ENCODE results near the gene C1orf159.

C1orf159 gene

DNA sequence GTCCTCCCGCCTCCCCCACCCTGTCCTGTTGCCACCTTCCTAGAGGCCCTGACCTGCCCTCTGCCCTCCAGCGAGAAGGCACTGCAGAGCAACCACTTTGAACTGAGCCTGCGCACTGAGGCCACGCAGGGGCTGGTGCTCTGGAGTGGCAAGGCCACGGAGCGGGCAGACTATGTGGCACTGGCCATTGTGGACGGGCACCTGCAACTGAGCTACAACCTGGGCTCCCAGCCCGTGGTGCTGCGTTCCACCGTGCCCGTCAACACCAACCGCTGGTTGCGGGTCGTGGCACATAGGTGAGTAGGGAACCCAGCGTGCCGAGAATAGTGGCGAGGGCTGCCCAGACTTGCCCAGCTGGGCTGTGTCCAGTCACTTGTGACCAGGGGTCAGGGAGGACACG is 62.2 kb downstream of the C1orf159 start:
- DNase-seq (ENCODE audit: low spot score): no peak

GRCh38 chr1:1053022-1053421 is 62.9 kb downstream of the C1orf159 start:
- DNase-seq (ENCODE audit: low spot score): no peak

GRCh38 chr1:1052003-1052840 is 63.7 kb downstream of the C1orf159 start:
- no peak for DNase-seq (ENCODE audit: low spot score)

DNA sequence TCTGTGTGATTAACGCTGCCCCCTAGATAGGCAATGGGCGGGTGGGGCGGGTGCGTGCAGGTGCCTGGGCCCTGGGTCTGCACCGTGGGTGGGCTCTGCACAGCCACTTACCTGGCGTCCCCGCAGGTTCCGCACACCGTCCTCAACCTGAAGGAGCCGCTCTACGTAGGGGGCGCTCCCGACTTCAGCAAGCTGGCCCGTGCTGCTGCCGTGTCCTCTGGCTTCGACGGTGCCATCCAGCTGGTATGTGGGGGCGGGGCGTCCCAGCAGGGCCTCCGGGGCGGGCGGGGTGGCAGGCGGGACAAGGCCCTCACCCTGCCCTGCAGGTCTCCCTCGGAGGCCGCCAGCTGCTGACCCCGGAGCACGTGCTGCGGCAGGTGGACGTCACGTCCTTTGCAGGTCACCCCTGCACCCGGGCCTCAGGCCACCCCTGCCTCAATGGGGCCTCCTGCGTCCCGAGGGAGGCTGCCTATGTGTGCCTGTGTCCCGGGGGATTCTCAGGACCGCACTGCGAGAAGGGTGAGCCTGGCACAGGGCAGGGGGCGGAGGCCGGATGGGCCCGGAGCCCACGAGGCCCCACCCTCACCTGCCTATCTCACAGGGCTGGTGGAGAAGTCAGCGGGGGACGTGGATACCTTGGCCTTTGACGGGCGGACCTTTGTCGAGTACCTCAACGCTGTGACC is 64.6 kb downstream of the C1orf159 start:
- no peak for DNase-seq (ENCODE audit: low spot score)

DNA sequence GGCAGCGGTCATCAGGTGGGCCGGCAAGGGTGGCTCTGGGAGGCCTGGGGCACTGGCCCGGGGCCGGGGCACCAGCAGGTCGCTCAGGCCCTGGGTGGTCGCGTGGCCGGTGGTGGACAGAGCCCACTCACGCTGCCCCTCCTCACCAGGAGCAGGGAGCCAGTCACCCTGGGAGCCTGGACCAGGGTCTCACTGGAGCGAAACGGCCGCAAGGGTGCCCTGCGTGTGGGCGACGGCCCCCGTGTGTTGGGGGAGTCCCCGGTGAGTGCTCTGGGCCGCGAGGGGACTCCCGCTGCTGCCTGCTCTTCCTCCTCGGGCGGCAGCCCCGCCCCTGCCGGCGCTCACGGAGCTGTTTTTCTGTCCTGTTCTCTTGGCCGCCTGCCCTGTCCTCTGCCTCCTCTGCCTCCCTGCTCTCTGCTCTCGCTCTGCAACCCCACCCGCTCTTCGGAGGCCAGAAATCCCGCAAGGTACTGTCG is 65.3 kb downstream of the C1orf159 start:
- no peak for DNase-seq (ENCODE audit: low spot score)

- no peak for DNase-seq (ENCODE audit: low spot score)
These were observed 66.3 kb downstream of the C1orf159 start for GRCh38 chr1:1049318-1050165.

- no peak for DNase-seq (ENCODE audit: low spot score)
These were observed 67.1 kb downstream of the C1orf159 start for GRCh38 chr1:1048765-1049164.

DNA sequence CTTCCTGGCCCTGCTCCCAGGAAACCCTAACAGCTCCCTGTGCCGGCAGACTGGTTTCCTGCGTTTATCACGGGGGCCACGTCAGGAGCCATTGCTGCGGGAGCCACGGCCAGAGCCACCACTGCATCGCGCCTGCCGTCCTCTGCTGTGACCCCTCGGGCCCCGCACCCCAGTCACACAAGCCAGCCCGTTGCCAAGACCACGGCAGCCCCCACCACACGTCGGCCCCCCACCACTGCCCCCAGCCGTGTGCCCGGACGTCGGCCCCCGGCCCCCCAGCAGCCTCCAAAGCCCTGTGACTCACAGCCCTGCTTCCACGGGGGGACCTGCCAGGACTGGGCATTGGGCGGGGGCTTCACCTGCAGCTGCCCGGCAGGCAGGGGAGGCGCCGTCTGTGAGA is 67.9 kb downstream of the C1orf159 start:
- no peak for DNase-seq (ENCODE audit: low spot score)

DNA sequence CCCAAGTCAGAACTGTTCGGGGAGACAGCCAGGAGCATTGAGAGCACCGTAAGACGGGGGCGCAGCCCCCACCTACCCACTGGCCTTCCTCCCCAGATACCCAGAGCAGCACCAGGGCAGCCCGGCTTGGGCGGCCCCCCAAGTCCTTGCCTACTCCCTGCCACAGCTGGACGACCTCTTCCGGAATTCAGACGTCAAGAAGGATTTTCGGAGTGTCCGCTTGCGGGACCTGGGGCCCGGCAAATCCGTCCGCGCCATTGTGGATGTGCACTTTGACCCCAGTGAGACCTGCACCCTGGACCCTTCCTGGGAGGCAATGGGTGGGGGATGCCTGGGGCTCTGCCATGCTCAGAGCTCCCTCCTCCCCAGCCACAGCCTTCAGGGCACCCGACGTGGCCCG is 68.5 kb downstream of the C1orf159 start:
- no peak for DNase-seq (ENCODE audit: low spot score)

DNA sequence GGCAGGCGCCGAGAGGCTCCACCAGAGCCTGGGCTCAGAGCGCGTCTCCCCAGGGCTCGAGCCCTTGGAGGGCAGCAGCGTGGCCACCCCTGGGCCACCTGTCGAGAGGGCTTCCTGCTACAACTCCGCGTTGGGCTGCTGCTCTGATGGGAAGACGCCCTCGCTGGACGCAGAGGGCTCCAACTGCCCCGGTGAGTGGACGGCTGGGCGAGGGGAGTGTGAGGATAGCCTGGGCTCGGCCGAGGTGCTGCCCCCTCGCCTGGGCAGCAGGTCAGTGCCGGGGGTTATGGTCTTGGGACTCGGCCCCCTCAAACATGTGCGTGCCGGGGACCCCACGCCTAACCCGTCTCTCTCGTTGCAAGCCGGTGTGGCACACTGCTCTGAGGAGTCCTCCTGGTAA is 69.1 kb downstream of the C1orf159 start:
- no peak for DNase-seq (ENCODE audit: low spot score)

DNA sequence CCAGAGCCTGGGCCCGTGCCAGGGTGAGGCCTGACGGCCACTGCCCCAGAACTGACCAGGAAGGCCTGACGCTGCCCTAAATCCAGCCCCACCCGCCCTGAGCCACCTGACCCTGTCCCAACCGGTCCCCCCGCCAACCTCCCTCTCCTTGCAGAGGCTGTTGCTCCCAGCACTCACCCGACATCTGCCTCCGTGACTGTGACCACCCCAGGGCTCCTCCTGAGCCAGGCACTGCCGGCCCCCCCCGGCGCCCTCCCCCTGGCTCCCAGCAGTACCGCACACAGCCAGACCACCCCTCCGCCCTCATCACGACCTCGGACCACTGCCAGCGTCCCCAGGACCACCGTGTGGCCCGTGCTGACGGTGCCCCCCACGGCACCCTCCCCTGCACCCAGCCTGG is 69.6 kb downstream of the C1orf159 start:
- DNase-seq (ENCODE audit: low spot score): no peak

DNA sequence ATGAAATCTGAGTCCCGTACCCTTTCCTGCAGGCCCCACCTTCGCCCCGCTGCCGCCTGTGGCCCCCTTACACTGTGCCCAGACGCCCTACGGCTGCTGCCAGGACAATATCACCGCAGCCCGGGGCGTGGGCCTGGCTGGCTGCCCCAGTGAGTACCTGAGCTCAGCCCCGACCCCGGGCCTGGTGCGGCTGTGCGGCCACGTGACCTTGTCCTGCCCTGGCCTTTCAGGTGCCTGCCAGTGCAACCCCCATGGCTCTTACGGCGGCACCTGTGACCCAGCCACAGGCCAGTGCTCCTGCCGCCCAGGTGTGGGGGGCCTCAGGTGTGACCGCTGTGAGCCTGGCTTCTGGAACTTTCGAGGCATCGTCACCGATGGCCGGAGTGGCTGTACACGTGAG is 70.8 kb downstream of the C1orf159 start:
- DNase-seq (ENCODE audit: low spot score): no peak

- DNase-seq (ENCODE audit: low spot score): no peak
These were observed 71.3 kb downstream of the C1orf159 start for GRCh38 chr1:1044455-1045078.

GRCh38 chr1:1043921-1044320 is 72.0 kb downstream of the C1orf159 start:
- DNase-seq (ENCODE audit: low spot score): no peak

GRCh38 chr1:1043411-1043810 is 72.5 kb downstream of the C1orf159 start:
- no peak for DNase-seq (ENCODE audit: low spot score)

DNA sequence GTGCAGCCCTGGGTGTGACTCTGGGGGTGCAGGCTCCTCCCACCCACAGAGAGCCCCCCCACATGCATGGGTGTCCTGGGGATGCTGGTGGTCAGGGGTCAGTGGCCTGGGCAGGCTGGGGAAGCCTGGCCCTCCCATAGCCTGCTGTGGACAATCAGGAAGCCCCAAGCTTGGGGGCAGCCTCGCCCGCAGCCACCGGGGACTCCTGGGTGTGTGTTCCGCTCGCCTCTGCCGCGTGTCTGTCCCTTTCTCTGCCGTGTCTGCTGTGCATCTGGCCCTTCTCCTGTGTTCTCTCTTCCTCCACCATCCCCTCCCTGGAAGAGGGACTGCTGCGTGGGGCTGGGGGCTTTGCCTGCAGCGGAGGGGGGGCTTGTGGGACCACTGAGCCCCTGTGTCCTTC is 73.1 kb downstream of the C1orf159 start:
- no peak for DNase-seq (ENCODE audit: low spot score)

DNA sequence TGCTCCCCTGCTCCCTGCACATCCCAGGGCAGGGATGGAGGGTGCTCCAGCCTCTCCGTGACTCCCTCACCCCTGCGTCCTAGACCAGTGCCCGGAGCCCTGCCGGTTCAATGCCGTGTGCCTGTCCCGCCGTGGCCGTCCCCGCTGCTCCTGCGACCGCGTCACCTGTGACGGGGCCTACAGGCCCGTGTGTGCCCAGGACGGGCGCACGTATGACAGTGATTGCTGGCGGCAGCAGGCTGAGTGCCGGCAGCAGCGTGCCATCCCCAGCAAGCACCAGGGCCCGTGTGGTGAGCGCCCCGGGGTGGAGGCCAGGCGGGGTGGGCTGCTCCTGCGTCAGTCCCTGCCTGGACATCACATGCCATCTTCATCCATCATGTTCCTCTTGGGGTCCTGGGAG is 74.0 kb downstream of the C1orf159 start:
- DNase-seq (ENCODE audit: low spot score): no peak

DNA sequence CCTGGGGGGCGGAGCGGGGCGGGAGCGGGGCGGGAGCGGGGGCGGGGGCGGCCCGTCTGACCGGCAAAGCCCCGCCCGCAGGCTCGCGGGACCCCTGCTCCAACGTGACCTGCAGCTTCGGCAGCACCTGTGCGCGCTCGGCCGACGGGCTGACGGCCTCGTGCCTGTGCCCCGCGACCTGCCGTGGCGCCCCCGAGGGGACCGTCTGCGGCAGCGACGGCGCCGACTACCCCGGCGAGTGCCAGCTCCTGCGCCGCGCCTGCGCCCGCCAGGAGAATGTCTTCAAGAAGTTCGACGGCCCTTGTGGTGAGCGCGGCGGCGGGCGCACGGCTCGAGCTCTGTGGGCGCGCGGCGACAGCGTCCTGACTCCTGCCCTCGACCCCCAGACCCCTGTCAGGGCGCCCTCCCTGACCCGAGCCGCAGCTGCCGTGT is 74.8 kb downstream of the C1orf159 start:
- no peak for DNase-seq (ENCODE audit: low spot score)

GRCh38 chr1:1040004-1040991 is 75.6 kb downstream of the C1orf159 start:
- peak; percentile 81 for DNase-seq (ENCODE audit: low spot score)

DNA sequence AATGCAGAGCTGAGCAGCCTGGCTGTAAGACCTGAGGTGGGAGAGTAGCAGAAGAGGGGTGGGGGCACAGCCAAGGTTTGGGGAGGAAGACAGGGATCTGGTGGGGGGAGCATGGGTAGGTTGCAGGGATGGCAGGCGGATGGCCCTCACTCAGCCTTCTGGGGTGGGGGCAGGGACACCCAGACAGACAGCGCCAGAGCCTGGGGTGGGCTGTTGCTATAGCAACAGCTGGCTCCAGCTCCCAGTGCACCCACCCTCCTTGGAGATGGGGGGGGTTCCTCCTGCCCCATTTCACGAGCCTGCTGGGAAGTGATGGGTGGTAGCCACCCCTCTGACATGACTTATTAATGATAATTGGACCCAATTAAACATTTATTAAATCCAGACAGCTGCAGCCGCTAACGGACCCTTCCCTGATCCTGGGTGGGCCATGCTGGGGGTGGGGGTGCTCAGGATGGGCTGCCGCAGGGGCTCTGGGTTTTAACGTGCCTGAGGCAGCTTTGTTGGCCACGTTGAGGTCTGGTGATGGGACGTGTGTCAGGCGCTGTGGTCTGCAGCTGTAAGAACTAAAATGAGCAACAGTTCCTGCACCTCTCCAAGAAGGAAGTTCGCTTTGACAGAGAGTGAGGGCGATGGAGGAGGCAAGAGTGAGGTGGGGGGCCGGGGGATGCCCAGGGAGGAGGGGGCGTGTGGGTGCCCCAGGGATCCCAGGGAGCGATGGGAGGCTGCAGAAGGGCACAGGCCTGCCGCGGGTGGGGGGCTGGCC is 76.6 kb downstream of the C1orf159 start:
- no peak for DNase-seq (ENCODE audit: low spot score)

All from putamen (tissue), 1 donor.